ENCODE results near the gene MAST3. TPM values are rescaled to one million over a fixed set of nuclear protein-coding genes. Genes with fewer than 3 reads are reported as not detected.
A peak's percentile ranks its signal among the peaks of the same experiment; 100 is the strongest.

Gene MAST3
- total and polyA plus RNA-seq, 2 of the 8 experiments (the other 6 are each of a cell fraction or from before 2014, with no cell fraction given): 3.4 to 9.0 TPM

DNA sequence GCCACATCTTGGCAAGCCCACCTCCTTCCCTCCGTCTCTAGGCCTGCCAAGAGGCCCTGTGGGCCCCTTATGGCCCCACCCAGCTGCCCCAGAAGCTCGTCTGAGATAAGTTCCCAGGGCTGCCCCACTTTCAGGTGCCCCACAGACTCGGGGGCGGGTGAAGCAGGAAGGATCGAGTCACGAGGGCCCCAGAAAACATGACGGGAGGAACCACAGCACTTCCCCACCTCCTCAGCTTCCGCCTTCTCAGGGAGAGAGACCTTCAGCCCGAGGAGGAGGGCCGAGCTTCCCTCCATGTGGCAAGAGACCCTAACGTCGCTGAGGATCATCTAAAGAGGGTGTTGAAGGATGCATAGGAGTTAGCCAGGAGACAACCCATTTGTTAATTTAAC, 6.4 kb upstream of the MAST3 start:
- peak overlapping the region; percentile 15 for H4K5ac ChIP-seq (ENCODE audit: insufficient read length, low read depth, low read length)
- no peak overlapping the region for H3K4ac ChIP-seq (replicated peaks; ENCODE audit: insufficient read length, low read depth, low read length)
- H4K91ac ChIP-seq (replicated peaks; ENCODE audit: insufficient read length, low read length): no peak overlapping the region
- no peak overlapping the region for H3K14ac ChIP-seq (ENCODE audit: insufficient read length)
- H3K79me2 ChIP-seq (ENCODE audit: control insufficient read depth in 1 of 2, insufficient read depth in 2 of 2, low read length in 2 of 2): no peaks in the 10 kb centered on the region
- ChIA-PET CTCF (ENCODE audit: partially characterized antibody) (interaction anchor here (0.8 to 2.2 kb wide), 4 partner anchors 11 to 82 kb away, joined by 3 to 5 read pairs (median 4); no protein-coding TSS in a partner anchor), POLR2A (ENCODE audit: partially characterized antibody) (no interaction called here)
- no peaks in the 10 kb centered on the region for H3K9me3 ChIP-seq (ENCODE audit: insufficient read depth in 2 of 2, low read depth in 1 of 2, low read length in 1 of 2)
- H2BK120ac ChIP-seq (replicated peaks; ENCODE audit: low read depth, low read length): no peak overlapping the region
- DNase-seq (ENCODE audit: low read depth in 1 of 2, low spot score in 2 of 2): no peak
- TF ChIP-seq JUND (IDR thresholded peaks at IDR 0.05; ENCODE audit: low read length) (no peak), BACH1 (IDR thresholded peaks at IDR 0.05; ENCODE audit: low read length) (no peak), KDM4A (IDR thresholded peaks at IDR 0.05; ENCODE audit: low read depth, low read length, severe bottlenecking) (no peak), BCL11A (IDR thresholded peaks at IDR 0.05; ENCODE audit: low read depth in 2 of 2, low read length in 2 of 2) (no peak), TEAD4 (IDR thresholded peaks at IDR 0.05; ENCODE audit: low read depth, low read length) (no peak), RAD21 (IDR thresholded peaks at IDR 0.05 in 1 of 2, conservative IDR thresholded peaks at IDR 0.05 in 1 of 2; ENCODE audit: low read depth in 2 of 2, low read length in 2 of 2) (no peak), SIX5 (IDR thresholded peaks at IDR 0.05; ENCODE audit: low read depth, low read length) (no peak), SUZ12 (IDR thresholded peaks at IDR 0.05; ENCODE audit: low read length) (no peak), BRCA1 (IDR thresholded peaks at IDR 0.05; ENCODE audit: low read depth, low read length) (no peak), CREB1 (IDR thresholded peaks at IDR 0.05) (no peak), NRF1 (IDR thresholded peaks at IDR 0.05; ENCODE audit: low read depth, low read length) (no peak)
- TF ChIP-seq, protein P1, sequence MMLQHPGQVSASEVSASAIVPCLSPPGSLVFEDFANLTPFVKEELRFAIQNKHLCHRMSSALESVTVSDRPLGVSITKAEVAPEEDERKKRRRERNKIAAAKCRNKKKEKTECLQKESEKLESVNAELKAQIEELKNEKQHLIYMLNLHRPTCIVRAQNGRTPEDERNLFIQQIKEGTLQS (IDR thresholded peaks at IDR 0.05; ENCODE audit: insufficient read depth, low read depth, low read length): no peak
- no peak overlapping the region for H3K27ac ChIP-seq (ENCODE audit: low read depth, low read length)
- no peak overlapping the region for H3K4me3 ChIP-seq (ENCODE audit: extremely low read depth in 1 of 4, insufficient read depth in 2 of 4, low read depth in 3 of 4, low read length in 4 of 4)
- no peaks in the 10 kb centered on the region for H4K20me1 ChIP-seq (replicated peaks in 1 of 2; ENCODE audit: control insufficient read depth in 1 of 2, insufficient read depth in 2 of 2, low read length in 2 of 2)
- no peak overlapping the region for H3K4me2 ChIP-seq (ENCODE audit: insufficient read depth in 1 of 2, low read depth in 2 of 2, low read length in 2 of 2)
- H3K9ac ChIP-seq (replicated peaks in 1 of 4; ENCODE audit: extremely low read depth in 1 of 4, low read depth in 3 of 4, low read length in 3 of 4): no peak overlapping the region
- H2BK5ac ChIP-seq (ENCODE audit: low read depth, low read length): no peak overlapping the region
- H2BK20ac ChIP-seq (ENCODE audit: low read length): no peak overlapping the region
- no peak overlapping the region for H2BK15ac ChIP-seq (ENCODE audit: low read length)
- peak overlapping the region; percentile 40 for H2AFZ ChIP-seq (ENCODE audit: low read length)
- H3K36me3 ChIP-seq (ENCODE audit: control insufficient read depth in 2 of 4, insufficient read depth in 4 of 4, low read length in 3 of 4): no peaks in the 10 kb centered on the region
- no peaks in the 10 kb centered on the region for H3K23me2 ChIP-seq (ENCODE audit: low read depth, low read length)
- H3K27me3 ChIP-seq (replicated peaks in 1 of 4; ENCODE audit: control insufficient read depth in 3 of 4, extremely low read depth in 1 of 4, insufficient read depth in 3 of 4, low read length in 3 of 4): 0 out of 7 replicates have a peak, but pooled peaks cover 0 to 2% (median 0%) of the 10 kb centered on the region in 4 experiments
- H2BK12ac ChIP-seq (ENCODE audit: low read depth, low read length): no peak overlapping the region
- no peaks in the 10 kb centered on the region for H3K79me1 ChIP-seq (ENCODE audit: low read depth, low read length)
- no peak overlapping the region for H3K18ac ChIP-seq (ENCODE audit: extremely low read depth, low read length)
- WGBS, 2 experiments (ENCODE audit: extremely low coverage in 1 of 2, insufficient coverage in 1 of 2, insufficient read length in 1 of 2, insufficient replicate concordance in 2 of 2, low coverage in 1 of 2, low lambda C conversion rate in 2 of 2, missing lambda C conversion rate in 1 of 2): 68% methylated on average over 11 of the region's 12 CpGs; no CpG with 5 or more reads in 1 of the 2 experiments
- no peak overlapping the region for H3K56ac ChIP-seq (replicated peaks; ENCODE audit: insufficient read length, low read depth, low read length)
- no peak overlapping the region for H4K8ac ChIP-seq (ENCODE audit: extremely low read depth, insufficient read depth, low read length)
- no peak overlapping the region for H3K23ac ChIP-seq (ENCODE audit: insufficient read length)
- FAIRE-seq: no peak
- no peaks in the 10 kb centered on the region; a peak in 2 of 7 replicates for H3K4me1 ChIP-seq (replicated peaks in 1 of 4; ENCODE audit: control insufficient read depth in 3 of 4, insufficient read depth in 4 of 4, low read length in 3 of 4)
- H2AK5ac ChIP-seq (ENCODE audit: low read depth, low read length): no peak overlapping the region

Measured in H1 (cell line).